Choroid plexus epithelial cell (primary cell): ENCODE measurements around the gene MED15.
"Not testable (repeated sequence)": the region's sequence is repeated elsewhere in the genome, so short reads cannot be mapped to it uniquely, and the experiment has no call there.

Experiments
- DNase-seq: peaks from one replicate; pipeline ENCODE4 v3.0.0-alpha.2; 2010; ENCODE audit warnings: low read depth
- H3K4me3 ChIP-seq: 2 replicates; pipeline ENCODE4 v1.5.1; 2011; ENCODE audit warnings: low read depth, mild to moderate bottlenecking, control low read depth, low read length, moderate library complexity
- CTCF ChIP-seq: conservative IDR thresholded peaks from 2 replicates; pipeline ENCODE4 v1.5.1; 2011; ENCODE audit warnings: low read depth, mild to moderate bottlenecking, control low read depth, inconsistent platforms, low read length, moderate library complexity

MED15 gene

GRCh38 chr22:20619045-20619892, 111.9 kb downstream of the MED15 start:
- no peak for DNase-seq
- H3K4me3 ChIP-seq, result no peak overlapping the region
- no peak for TF ChIP-seq CTCF

- DNase-seq, H3K4me3 ChIP-seq: not testable (repeated sequence)
Observed at GRCh38 chr22:20619893-20620194, 112.4 kb downstream of the MED15 start.

- no peak for DNase-seq
- no peak for TF ChIP-seq CTCF
- no peak overlapping the region for H3K4me3 ChIP-seq
Observed at GRCh38 chr22:20621162-20621561, 113.8 kb downstream of the MED15 start.

- no peak overlapping the region for H3K4me3 ChIP-seq
- no peak for TF ChIP-seq CTCF
- DNase-seq, result no peak
Observed at GRCh38 chr22:20622650-20623339, 115.4 kb downstream of the MED15 start.

GRCh38 chr22:20624161-20624616, 116.8 kb downstream of the MED15 start:
- peak; percentile 8 for DNase-seq
- no peak for TF ChIP-seq CTCF
- H3K4me3 ChIP-seq, result no peak overlapping the region

- no peak for TF ChIP-seq CTCF
- DNase-seq, result no peak
- H3K4me3 ChIP-seq, result no peak overlapping the region
Observed at GRCh38 chr22:20625270-20625669, 117.9 kb downstream of the MED15 start.

GRCh38 chr22:20626811-20627210, 119.4 kb downstream of the MED15 start:
- H3K4me3 ChIP-seq, result no peak overlapping the region
- DNase-seq, result no peak
- TF ChIP-seq CTCF, result no peak
